ENCODE results near the gene SPOCK1.
"Not testable (repeated sequence)": the region's sequence is repeated elsewhere in the genome, so short reads cannot be mapped to it uniquely, and the experiment has no call there.

The SPOCK1 gene

GRCh38 chr5:137498736-137499505 is at the start of gene SPOCK1:
SPOCK1 (minus strand) TSS chr5:137499326.
- H3K9me3 ChIP-seq (ENCODE audit: severe bottlenecking), result no peaks in the 10 kb centered on the region
- ATAC-seq (ENCODE audit: low read depth) (peak; percentile 93), DNase-seq (ENCODE audit: low spot score) (no peak)
- no peaks in the 10 kb centered on the region for H3K36me3 ChIP-seq (ENCODE audit: low read depth)
- H3K4me1 ChIP-seq (ENCODE audit: insufficient read depth, poor library complexity, severe bottlenecking), result no peaks in the 10 kb centered on the region
- peak within 1 kb of the TSS; percentile 42 for H3K4me3 ChIP-seq (ENCODE audit: severe bottlenecking)
- TF ChIP-seq CTCF (IDR thresholded peaks at IDR 0.05; ENCODE audit: poor library complexity, severe bottlenecking), result peak; percentile 99
- no peak within 1 kb of the TSS for H3K27ac ChIP-seq (ENCODE audit: poor library complexity, severe bottlenecking)
- no peaks in the 10 kb centered on the region for H3K27me3 ChIP-seq (ENCODE audit: insufficient read depth, poor library complexity, severe bottlenecking)

GRCh38 chr5:137545956-137546355 is 46.8 kb upstream of the SPOCK1 start:
- Histone ChIP-seq H3K27me3 (ENCODE audit: insufficient read depth, poor library complexity, severe bottlenecking) (peaks cover 3% of the 10 kb centered on the region), H3K9me3 (ENCODE audit: severe bottlenecking) (no peaks in the 10 kb centered on the region), H3K4me3 (ENCODE audit: severe bottlenecking) (no peak overlapping the region), H3K36me3 (ENCODE audit: low read depth) (no peaks in the 10 kb centered on the region), H3K4me1 (ENCODE audit: insufficient read depth, poor library complexity, severe bottlenecking) (no peaks in the 10 kb centered on the region), H3K27ac (ENCODE audit: poor library complexity, severe bottlenecking) (no peak overlapping the region)
- no peak for TF ChIP-seq CTCF (IDR thresholded peaks at IDR 0.05; ENCODE audit: poor library complexity, severe bottlenecking)
- no peak for ATAC-seq (ENCODE audit: low read depth)
- no peak for DNase-seq (ENCODE audit: low spot score)

GRCh38 chr5:137535449-137535848 is 36.3 kb upstream of the SPOCK1 start:
- H3K36me3 ChIP-seq (ENCODE audit: low read depth); ATAC-seq (ENCODE audit: low read depth); DNase-seq (ENCODE audit: low spot score); H3K27ac ChIP-seq (ENCODE audit: poor library complexity, severe bottlenecking); H3K9me3 ChIP-seq (ENCODE audit: severe bottlenecking); H3K4me3 ChIP-seq (ENCODE audit: severe bottlenecking); H3K4me1 ChIP-seq (ENCODE audit: insufficient read depth, poor library complexity, severe bottlenecking); H3K27me3 ChIP-seq (ENCODE audit: insufficient read depth, poor library complexity, severe bottlenecking): not testable (repeated sequence)

GRCh38 chr5:137533963-137534362 is 34.8 kb upstream of the SPOCK1 start:
- no peak for TF ChIP-seq CTCF (IDR thresholded peaks at IDR 0.05; ENCODE audit: poor library complexity, severe bottlenecking)
- Histone ChIP-seq H3K27ac (ENCODE audit: poor library complexity, severe bottlenecking) (no peak overlapping the region), H3K27me3 (ENCODE audit: insufficient read depth, poor library complexity, severe bottlenecking) (no peaks in the 10 kb centered on the region), H3K9me3 (ENCODE audit: severe bottlenecking) (no peaks in the 10 kb centered on the region), H3K36me3 (ENCODE audit: low read depth) (no peaks in the 10 kb centered on the region), H3K4me3 (ENCODE audit: severe bottlenecking) (no peak overlapping the region), H3K4me1 (ENCODE audit: insufficient read depth, poor library complexity, severe bottlenecking) (no peaks in the 10 kb centered on the region)
- DNase-seq (ENCODE audit: low spot score) (no peak), ATAC-seq (ENCODE audit: low read depth) (no peak)

- DNase-seq (ENCODE audit: low spot score) (no peak), ATAC-seq (ENCODE audit: low read depth) (no peak)
- Histone ChIP-seq H3K9me3 (ENCODE audit: severe bottlenecking) (no peaks in the 10 kb centered on the region), H3K4me1 (ENCODE audit: insufficient read depth, poor library complexity, severe bottlenecking) (no peaks in the 10 kb centered on the region), H3K27ac (ENCODE audit: poor library complexity, severe bottlenecking) (no peak overlapping the region), H3K36me3 (ENCODE audit: low read depth) (no peaks in the 10 kb centered on the region), H3K4me3 (ENCODE audit: severe bottlenecking) (no peak overlapping the region), H3K27me3 (ENCODE audit: insufficient read depth, poor library complexity, severe bottlenecking) (no peaks in the 10 kb centered on the region)
- no peak for TF ChIP-seq CTCF (IDR thresholded peaks at IDR 0.05; ENCODE audit: poor library complexity, severe bottlenecking)
These were observed 32.1 kb upstream of the SPOCK1 start for GRCh38 chr5:137531266-137531665.
